ENCODE results near the gene GLRX5. TPM values are rescaled to one million over a fixed set of nuclear protein-coding genes. Genes with fewer than 3 reads are reported as not detected.

The GLRX5 gene
- total RNA-seq, 3 donors from 2014 or later: 29.1 to 36.1 (median 33.6) TPM

- Histone ChIP-seq H3K4me3 (no peak overlapping the region), H3K9me3 (no peaks in the 10 kb centered on the region), H3K4me1 (peaks cover 6 to 7% of the 10 kb centered on the region in 2 donors), H3K27ac (peak overlapping the region; percentile 62 to 63), H3K36me3 (no peaks in the 10 kb centered on the region), H3K27me3 (no peaks in the 10 kb centered on the region)
- DNase-seq (ENCODE audit: low spot score in 2 of 2): no peak
- intact Hi-C loops (cut with DNase I; ENCODE audit: low total_unique reads): no loop called here
- TF ChIP-seq POLR2AphosphoS5 (IDR thresholded peaks at IDR 0.05): no peak
- TF ChIP-seq CTCF (IDR thresholded peaks at IDR 0.05): no peak
- no peak for TF ChIP-seq POLR2A (IDR thresholded peaks at IDR 0.05)
These were observed 38.7 kb upstream of the GLRX5 start for GRCh38 chr14:95496111-95496681.

GRCh38 chr14:95496690-95497259, 38.1 kb upstream of the GLRX5 start:
- Histone ChIP-seq H3K27ac (peak overlapping the region in 1 of 2 donors; percentile 62), H3K27me3 (no peaks in the 10 kb centered on the region), H3K4me3 (no peak overlapping the region), H3K36me3 (no peaks in the 10 kb centered on the region), H3K9me3 (no peaks in the 10 kb centered on the region), H3K4me1 (peaks cover 6 to 7% of the 10 kb centered on the region in 2 donors)
- intact Hi-C loops (cut with DNase I; ENCODE audit: low total_unique reads): no loop called here
- TF ChIP-seq CTCF (IDR thresholded peaks at IDR 0.05) (no peak), POLR2AphosphoS5 (IDR thresholded peaks at IDR 0.05) (no peak), POLR2A (IDR thresholded peaks at IDR 0.05) (no peak)
- no peak for DNase-seq (ENCODE audit: low spot score in 2 of 2)

DNA sequence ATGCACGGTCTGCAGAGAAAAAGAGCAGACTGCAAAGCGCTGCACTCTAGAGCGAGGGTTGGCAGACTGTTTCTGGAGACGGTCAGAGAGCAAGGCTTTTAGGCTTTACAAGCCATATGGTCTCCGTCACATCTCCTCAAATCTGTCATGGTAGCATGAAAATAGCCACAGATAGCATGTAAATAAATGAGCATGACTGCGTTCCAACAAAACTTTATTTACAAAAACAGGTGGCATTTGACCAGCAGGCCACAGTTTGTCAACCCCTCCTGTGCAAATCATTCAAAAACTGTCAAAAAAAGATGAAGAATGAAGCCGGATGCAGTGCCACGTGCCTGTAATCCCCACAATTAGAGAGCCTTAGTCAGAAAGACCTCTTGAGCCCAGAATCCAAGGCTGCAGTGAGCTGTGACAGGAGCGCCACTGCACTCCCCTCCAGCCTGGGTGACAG, 37.3 kb upstream of the GLRX5 start:
- H3K36me3 ChIP-seq: no peaks in the 10 kb centered on the region
- no peaks in the 10 kb centered on the region for H3K27me3 ChIP-seq
- H3K4me3 ChIP-seq: no peak overlapping the region
- peak overlapping the region in 1 of 2 donors; percentile 62 for H3K27ac ChIP-seq
- no peaks in the 10 kb centered on the region for H3K9me3 ChIP-seq
- peaks cover 6 to 7% of the 10 kb centered on the region in 2 donors for H3K4me1 ChIP-seq
- intact Hi-C loops (cut with DNase I; ENCODE audit: low total_unique reads): no loop called here
- TF ChIP-seq POLR2A (IDR thresholded peaks at IDR 0.05) (no peak), POLR2AphosphoS5 (IDR thresholded peaks at IDR 0.05) (no peak), CTCF (IDR thresholded peaks at IDR 0.05) (no peak)
- DNase-seq (ENCODE audit: low spot score in 2 of 2): no peak

DNA sequence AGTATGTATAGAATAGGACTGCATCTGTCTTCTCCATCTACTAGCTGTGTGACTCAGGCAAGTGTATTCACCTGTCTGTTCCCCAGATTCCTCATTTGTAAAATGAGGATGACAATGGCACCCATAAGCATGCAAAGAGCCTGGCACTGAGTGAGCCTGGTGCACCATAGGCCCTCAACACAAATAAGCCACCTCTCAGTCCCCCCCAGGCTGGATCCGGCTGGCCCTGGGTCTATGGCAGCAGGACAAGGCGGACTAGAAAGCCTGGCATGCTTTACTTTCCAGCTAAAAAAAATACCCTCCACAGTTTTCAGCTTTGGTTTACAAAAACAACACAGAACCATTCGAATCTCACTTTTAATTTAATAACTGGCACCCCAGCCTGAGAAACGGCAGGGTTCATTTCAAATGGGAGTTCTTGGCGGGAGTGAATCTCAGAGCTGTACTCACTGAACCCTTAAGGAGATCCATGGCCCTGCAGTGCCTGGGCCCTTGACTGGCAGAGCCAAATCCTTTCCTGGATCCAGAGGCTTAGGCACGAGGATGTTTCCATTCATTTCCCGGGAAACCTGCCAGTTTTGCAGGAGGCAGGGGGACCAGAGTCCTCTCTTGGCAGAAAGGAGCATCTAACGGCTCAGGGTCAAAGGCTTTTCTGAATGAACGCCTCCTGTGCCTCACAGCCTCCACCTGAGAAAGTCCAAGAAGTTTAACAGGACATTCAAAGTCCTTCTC, 36.1 kb upstream of the GLRX5 start:
- H3K27ac ChIP-seq: peak overlapping the region; percentile 14 to 30
- no peak for TF ChIP-seq POLR2A (IDR thresholded peaks at IDR 0.05)
- TF ChIP-seq CTCF (IDR thresholded peaks at IDR 0.05): no peak
- no peak for TF ChIP-seq POLR2AphosphoS5 (IDR thresholded peaks at IDR 0.05)
- H3K4me3 ChIP-seq: no peak overlapping the region
- no peaks in the 10 kb centered on the region for H3K36me3 ChIP-seq
- H3K27me3 ChIP-seq: no peaks in the 10 kb centered on the region
- no peaks in the 10 kb centered on the region for H3K9me3 ChIP-seq
- H3K4me1 ChIP-seq: peaks cover 6 to 7% of the 10 kb centered on the region in 2 donors
- no peak for DNase-seq (ENCODE audit: low spot score in 2 of 2)
- intact Hi-C loops (cut with DNase I; ENCODE audit: low total_unique reads): no loop called here

GRCh38 chr14:95499354-95499750, 35.5 kb upstream of the GLRX5 start:
- DNase-seq (ENCODE audit: low spot score in 2 of 2): no peak
- Histone ChIP-seq H3K36me3 (no peaks in the 10 kb centered on the region), H3K27me3 (no peaks in the 10 kb centered on the region), H3K9me3 (no peaks in the 10 kb centered on the region), H3K27ac (peak overlapping the region in 1 of 2 donors; percentile 3), H3K4me1 (peaks cover 6 to 7% of the 10 kb centered on the region in 2 donors), H3K4me3 (no peak overlapping the region)
- TF ChIP-seq POLR2A (IDR thresholded peaks at IDR 0.05) (no peak), CTCF (IDR thresholded peaks at IDR 0.05) (no peak), POLR2AphosphoS5 (IDR thresholded peaks at IDR 0.05) (no peak)
- intact Hi-C loops (cut with DNase I; ENCODE audit: low total_unique reads): no loop called here

All from breast epithelium (tissue), 4 donors.